Activated CD4-positive, alpha-beta memory T cell treated with anti-CD3 and anti-CD28 coated beads for 36 hours (primary cell): ENCODE results near the gene SFXN1. TPM values are rescaled to one million over a fixed set of nuclear protein-coding genes. Genes with fewer than 3 reads are reported as not detected.
"Not testable (repeated sequence)": the region's sequence is repeated elsewhere in the genome, so short reads cannot be mapped to it uniquely, and the experiment has no call there.

Source experiments
- CTCF ChIA-PET: fragments of 350-600 bp; sonication (Branson Sonifier 250); formaldehyde crosslinking; loops from one replicate; lab custom pipeline; 2021; ENCODE audit warnings: antibody characterized with exemption, inconsistent platforms; lab: Charles Lee
- POLR2A ChIA-PET: fragments of 350-600 bp; sonication (Branson Sonifier 250); formaldehyde crosslinking; loops from one replicate; lab custom pipeline; 2021; ENCODE audit warnings: antibody characterized with exemption; lab: Charles Lee
- DNase-seq: peaks from one replicate; pipeline ENCODE4 v3.0.0-alpha.2; 2020
- H3K27ac Mint-ChIP-seq: one replicate; pipeline ENCODE4 v1.8.0; 2021; ENCODE audit warnings: mixed read lengths
- H3K27me3 Mint-ChIP-seq: one replicate; pipeline ENCODE4 v1.8.0; 2021; ENCODE audit warnings: mixed read lengths
- H3K36me3 Mint-ChIP-seq: one replicate; pipeline ENCODE4 v1.8.0; 2021; ENCODE audit warnings: mixed read lengths
- H3K4me1 Mint-ChIP-seq: one replicate; pipeline ENCODE4 v1.8.0; 2021; ENCODE audit warnings: low read depth, mixed read lengths
- H3K4me3 Mint-ChIP-seq: one replicate; pipeline ENCODE4 v1.8.0; 2021; ENCODE audit warnings: mild to moderate bottlenecking, mixed read lengths
- H3K9me3 Mint-ChIP-seq: one replicate; pipeline ENCODE4 v1.8.0; 2021; ENCODE audit warnings: mixed read lengths
- intact Hi-C: fragments of 100-400 bp; cut with micrococcal nuclease; formaldehyde crosslinking; loops from one replicate; pipeline ENCODE4 v1.15.1; 2023
- total RNA-seq, 2 experiments: library from RNA; stranded (reverse); gene quantifications; one replicate each; pipeline ENCODE4 v1.2.3, GENCODE V29; 2021

Gene SFXN1
- total RNA-seq, 2 experiments from 2014 or later: 298 to 300 TPM

GRCh38 chr5:175452166-175452565 lies 26.2 kb upstream of the SFXN1 start:
- Mint-ChIP-seq H3K27me3 (peaks cover 40% of the 10 kb centered on the region), H3K4me3 (no peak overlapping the region), H3K36me3 (no peaks in the 10 kb centered on the region), H3K9me3 (no peaks in the 10 kb centered on the region), H3K4me1 (peaks cover 2% of the 10 kb centered on the region), H3K27ac (no peak overlapping the region)
- intact Hi-C loops: no loop called here
- CTCF ChIA-PET: interaction anchor here (1.1 to 2.5 kb wide), 2 partner anchors 13 to 501 kb away, joined by 3 to 9 read pairs; no protein-coding TSS in a partner anchor
- POLR2A ChIA-PET: no interaction called here
- no peak for DNase-seq

DNA sequence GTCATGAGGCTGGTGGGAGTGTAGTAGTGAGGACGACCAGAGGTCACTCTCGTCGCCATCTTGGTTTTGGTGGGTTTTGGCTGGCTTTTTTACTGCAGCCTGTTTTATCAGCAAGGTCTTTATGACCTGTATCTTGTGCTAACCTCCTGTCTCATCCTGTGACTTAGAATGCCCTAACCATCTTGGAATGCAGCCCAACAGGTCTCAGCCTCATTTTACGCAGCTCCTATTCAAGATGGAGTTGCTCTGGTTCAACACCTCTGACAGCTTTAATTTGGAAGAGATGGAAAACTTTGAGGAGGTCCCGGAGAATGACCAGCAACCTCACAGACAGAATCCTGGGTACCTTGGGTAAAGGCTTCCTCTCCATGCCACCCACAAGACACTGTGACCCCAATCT lies 24.0 kb upstream of the SFXN1 start:
- CTCF ChIA-PET: interaction anchor here (0.8 kb wide), 1 partner anchor 503 kb away, joined by 3 read pairs; no protein-coding TSS in a partner anchor
- H3K27me3 Mint-ChIP-seq: peaks cover 31% of the 10 kb centered on the region

DNA sequence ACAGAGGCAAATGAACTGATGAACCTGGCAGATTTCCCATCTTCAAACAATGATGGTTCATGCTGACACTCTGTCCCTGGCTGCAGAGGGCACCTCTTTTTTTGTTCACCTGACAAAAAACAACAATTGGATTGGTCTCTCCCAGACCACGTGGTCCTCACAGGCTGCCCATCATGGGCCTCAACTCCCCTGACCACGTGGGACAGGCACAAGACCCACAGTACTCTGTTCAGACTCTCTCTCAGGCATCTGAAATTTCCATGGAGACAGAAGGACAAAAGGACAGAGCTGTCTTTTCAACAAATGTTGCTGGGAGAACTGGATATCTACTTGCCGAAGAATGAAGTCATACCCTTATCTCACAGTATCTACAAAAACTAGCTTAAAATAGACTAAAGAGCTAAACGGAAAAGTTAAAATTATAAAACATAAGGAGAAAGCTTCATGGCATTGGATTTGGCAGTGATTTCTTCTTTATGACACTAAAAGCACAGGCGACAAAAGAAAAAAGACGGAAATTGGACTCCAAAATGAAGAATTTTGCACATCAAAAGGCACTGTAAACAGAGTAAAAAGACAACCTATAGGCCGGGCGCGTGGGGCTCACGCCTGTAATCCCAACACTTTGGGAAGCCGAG lies 22.1 kb upstream of the SFXN1 start:
- no peak overlapping the region for H3K4me3 Mint-ChIP-seq
- intact Hi-C loops: no loop called here
- ChIA-PET POLR2A (no interaction called here), CTCF (interaction anchor here (1.0 to 1.8 kb wide), 3 partner anchors 8 to 505 kb away, joined by 3 to 5 read pairs (median 3); partner anchors contain the start of gene DRD1)
- H3K9me3 Mint-ChIP-seq: no peaks in the 10 kb centered on the region
- no peaks in the 10 kb centered on the region for H3K36me3 Mint-ChIP-seq
- peaks cover 5% of the 10 kb centered on the region for H3K4me1 Mint-ChIP-seq
- peaks cover 27% of the 10 kb centered on the region for H3K27me3 Mint-ChIP-seq
- no peak overlapping the region for H3K27ac Mint-ChIP-seq
- DNase-seq: no peak

More for the DNA sequence above, 24.0 kb upstream of the SFXN1 start:
- DNase-seq, H3K4me1 Mint-ChIP-seq, POLR2A ChIA-PET, H3K9me3 Mint-ChIP-seq, intact Hi-C loops, H3K36me3 Mint-ChIP-seq, H3K27ac Mint-ChIP-seq, H3K4me3 Mint-ChIP-seq: not testable (repeated sequence)

DNA sequence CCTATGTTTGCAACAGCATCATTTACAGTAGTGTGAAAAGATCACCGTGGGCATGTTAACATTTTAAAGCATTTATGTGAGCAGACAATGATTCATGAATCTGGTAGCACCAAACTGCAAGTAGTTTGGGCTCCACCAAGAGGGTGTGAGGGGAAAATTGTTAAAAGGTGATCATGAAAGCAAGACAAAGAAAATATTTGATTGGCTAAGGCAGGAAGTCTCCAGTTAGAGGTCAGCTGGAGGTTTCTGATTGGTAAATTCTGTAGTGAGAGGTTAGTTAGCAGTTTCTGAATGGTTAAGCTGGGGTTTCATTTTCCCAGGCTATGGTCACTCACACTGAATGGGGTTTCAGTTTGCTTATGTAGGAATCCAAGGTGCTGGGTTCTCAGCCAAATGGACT lies 20.9 kb upstream of the SFXN1 start:
- no peaks in the 10 kb centered on the region for H3K9me3 Mint-ChIP-seq
- no peak overlapping the region for H3K27ac Mint-ChIP-seq
- ChIA-PET POLR2A (no interaction called here), CTCF (interaction anchor here (2.5 kb wide), 1 partner anchor 13 kb away, joined by 7 read pairs; the partner anchor contains the start of gene DRD1)
- H3K4me3 Mint-ChIP-seq: no peak overlapping the region
- H3K4me1 Mint-ChIP-seq: peaks cover 5% of the 10 kb centered on the region
- no peak for DNase-seq
- intact Hi-C loops: no loop called here
- H3K27me3 Mint-ChIP-seq: peaks cover 20% of the 10 kb centered on the region
- H3K36me3 Mint-ChIP-seq: no peaks in the 10 kb centered on the region

GRCh38 chr5:175460126-175460525 lies 18.2 kb upstream of the SFXN1 start:
- ChIA-PET CTCF (no interaction called here), POLR2A (no interaction called here)
- intact Hi-C loops: loop anchor here (10.0 kb wide), 2 partner anchors 215 to 395 kb away; no protein-coding TSS in a partner anchor

GRCh38 chr5:175460552-175460951 lies 17.8 kb upstream of the SFXN1 start:
- intact Hi-C loops: loop anchor here (10.0 kb wide), 2 partner anchors 216 to 396 kb away; no protein-coding TSS in a partner anchor
- DNase-seq: no peak
- Mint-ChIP-seq H3K27ac (no peak overlapping the region), H3K9me3 (no peaks in the 10 kb centered on the region), H3K36me3 (no peaks in the 10 kb centered on the region), H3K4me1 (peaks cover 17% of the 10 kb centered on the region), H3K27me3 (peaks cover under 1% of the 10 kb centered on the region), H3K4me3 (no peak overlapping the region)
- POLR2A ChIA-PET: no interaction called here
- CTCF ChIA-PET: no interaction called here

More at GRCh38 chr5:175460126-175460525, 18.2 kb upstream of the SFXN1 start:
- H3K27ac Mint-ChIP-seq: no peak overlapping the region
- no peak for DNase-seq
- H3K4me3 Mint-ChIP-seq: no peak overlapping the region
- peaks cover 14% of the 10 kb centered on the region for H3K4me1 Mint-ChIP-seq
- peaks cover 3% of the 10 kb centered on the region for H3K27me3 Mint-ChIP-seq
- no peaks in the 10 kb centered on the region for H3K9me3 Mint-ChIP-seq
- H3K36me3 Mint-ChIP-seq: no peaks in the 10 kb centered on the region

DNA sequence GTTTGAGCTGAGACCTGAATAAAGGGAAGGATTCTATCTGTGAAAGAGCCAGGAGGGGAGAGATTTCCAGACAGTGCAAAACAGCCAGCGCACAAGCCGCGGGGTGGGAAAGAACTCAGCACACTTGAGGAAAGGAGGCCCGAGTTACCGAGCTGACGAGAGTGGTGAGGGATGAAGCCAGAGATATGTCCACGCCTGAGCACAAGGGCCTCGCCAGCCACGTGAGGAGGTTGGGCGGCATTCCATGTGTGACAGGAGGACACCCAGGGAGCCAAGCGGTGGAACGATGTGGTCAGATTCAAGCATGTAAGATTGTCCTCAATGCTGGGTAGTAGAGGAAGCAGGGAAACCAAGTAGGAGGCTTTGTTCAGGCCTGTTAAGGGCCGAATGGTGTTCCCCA lies 17.0 kb upstream of the SFXN1 start:
- CTCF ChIA-PET: interaction anchor here (0.7 kb wide), 1 partner anchor 93 kb away, joined by 3 read pairs; no protein-coding TSS in a partner anchor
- H3K27me3 Mint-ChIP-seq: no peaks in the 10 kb centered on the region
- no peaks in the 10 kb centered on the region for H3K9me3 Mint-ChIP-seq
- no peak overlapping the region for H3K4me3 Mint-ChIP-seq
- peaks cover 20% of the 10 kb centered on the region for H3K4me1 Mint-ChIP-seq
- H3K36me3 Mint-ChIP-seq: no peaks in the 10 kb centered on the region
- intact Hi-C loops: loop anchor here (10.0 kb wide), 2 partner anchors 217 to 397 kb away; no protein-coding TSS in a partner anchor
- no peak overlapping the region for H3K27ac Mint-ChIP-seq
- POLR2A ChIA-PET: no interaction called here
- no peak for DNase-seq

- H3K27me3 Mint-ChIP-seq: no peaks in the 10 kb centered on the region
- no peak overlapping the region for H3K27ac Mint-ChIP-seq
- POLR2A ChIA-PET: no interaction called here
- DNase-seq: no peak
- no peak overlapping the region for H3K4me3 Mint-ChIP-seq
- H3K36me3 Mint-ChIP-seq: no peaks in the 10 kb centered on the region
- peaks cover 14% of the 10 kb centered on the region for H3K4me1 Mint-ChIP-seq
- intact Hi-C loops: loop anchor here (10.0 kb wide), 2 partner anchors 219 to 399 kb away; no protein-coding TSS in a partner anchor
- CTCF ChIA-PET: interaction anchor here (1.0 to 5.4 kb wide), 10 partner anchors 14 to 556 kb away, joined by 3 to 66 read pairs (median 8); partner anchors contain the start of genes DRD1 and SFXN1
- no peaks in the 10 kb centered on the region for H3K9me3 Mint-ChIP-seq
These were observed 14.7 kb upstream of the SFXN1 start for GRCh38 chr5:175463641-175464040.

DNA sequence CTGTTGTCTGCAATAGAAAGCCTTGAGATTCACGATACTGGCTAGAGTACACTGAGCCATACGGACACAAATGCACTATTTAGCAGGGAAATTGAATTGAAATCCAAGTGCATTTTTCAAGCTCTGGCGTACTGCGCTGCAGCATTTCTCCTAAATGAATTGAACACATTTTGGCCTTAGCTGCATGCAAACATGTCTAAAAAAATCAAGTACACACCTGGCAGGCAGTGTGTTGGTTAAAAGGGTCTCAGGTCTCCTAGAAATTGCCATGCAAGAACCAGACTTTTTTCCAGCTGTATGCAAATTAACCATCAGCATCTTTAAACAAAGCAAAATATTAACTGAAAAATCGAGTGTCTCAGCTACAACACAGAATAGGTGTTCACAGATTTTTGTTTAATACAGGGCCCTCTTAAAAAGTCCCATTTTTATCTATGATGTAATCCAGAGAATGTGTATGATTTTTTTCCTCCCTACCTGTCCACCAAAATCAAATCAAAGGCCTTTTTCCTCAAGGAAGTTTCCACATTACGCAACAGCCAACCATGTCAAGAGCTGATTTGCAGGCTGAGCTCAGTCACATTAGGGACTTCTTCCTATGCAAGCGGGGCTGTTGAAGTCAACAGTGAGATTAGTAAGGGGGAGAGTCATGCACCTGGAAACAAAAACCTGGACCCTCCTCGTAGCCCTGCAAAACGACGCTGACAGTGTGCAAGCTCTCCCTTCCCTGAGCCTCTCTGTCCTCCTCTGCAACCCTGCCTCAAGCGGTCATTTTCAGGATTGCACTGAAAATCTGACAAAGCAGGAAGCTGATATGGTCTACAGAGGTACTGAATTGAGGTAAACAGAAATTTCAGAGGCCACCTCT lies 14.1 kb upstream of the SFXN1 start:
- CTCF ChIA-PET: interaction anchor here (0.7 to 5.4 kb wide), 30 partner anchors 9 to 556 kb away, joined by 3 to 66 read pairs (median 4); partner anchors contain the start of genes DRD1 and SFXN1
- Mint-ChIP-seq H3K4me1 (peaks cover 14% of the 10 kb centered on the region), H3K9me3 (no peaks in the 10 kb centered on the region), H3K27me3 (no peaks in the 10 kb centered on the region), H3K4me3 (no peak overlapping the region), H3K27ac (no peak overlapping the region), H3K36me3 (no peaks in the 10 kb centered on the region)
- peak; percentile 84 for DNase-seq
- intact Hi-C loops: loop anchor here (10.0 kb wide), 2 partner anchors 220 to 400 kb away; no protein-coding TSS in a partner anchor
- POLR2A ChIA-PET: interaction anchor here (0.9 to 1.2 kb wide), 2 partner anchors 14 to 54 kb away, joined by 3 to 4 read pairs; partner anchors contain the start of gene SFXN1

GRCh38 chr5:175464942-175465233 lies 13.5 kb upstream of the SFXN1 start:
- Mint-ChIP-seq H3K4me1 (peaks cover 14% of the 10 kb centered on the region), H3K4me3 (no peak overlapping the region), H3K36me3 (no peaks in the 10 kb centered on the region), H3K27ac (no peak overlapping the region), H3K9me3 (no peaks in the 10 kb centered on the region), H3K27me3 (no peaks in the 10 kb centered on the region)
- ChIA-PET CTCF (interaction anchor here (0.7 to 5.4 kb wide), 28 partner anchors 9 to 514 kb away, joined by 3 to 66 read pairs (median 5); partner anchors contain the start of genes DRD1 and SFXN1), POLR2A (interaction anchor here (0.9 to 1.2 kb wide), 2 partner anchors 13 to 53 kb away, joined by 3 to 4 read pairs; partner anchors contain the start of gene SFXN1)
- no peak for DNase-seq
- intact Hi-C loops: loop anchor here (10.0 kb wide), 2 partner anchors 220 to 400 kb away; no protein-coding TSS in a partner anchor

DNA sequence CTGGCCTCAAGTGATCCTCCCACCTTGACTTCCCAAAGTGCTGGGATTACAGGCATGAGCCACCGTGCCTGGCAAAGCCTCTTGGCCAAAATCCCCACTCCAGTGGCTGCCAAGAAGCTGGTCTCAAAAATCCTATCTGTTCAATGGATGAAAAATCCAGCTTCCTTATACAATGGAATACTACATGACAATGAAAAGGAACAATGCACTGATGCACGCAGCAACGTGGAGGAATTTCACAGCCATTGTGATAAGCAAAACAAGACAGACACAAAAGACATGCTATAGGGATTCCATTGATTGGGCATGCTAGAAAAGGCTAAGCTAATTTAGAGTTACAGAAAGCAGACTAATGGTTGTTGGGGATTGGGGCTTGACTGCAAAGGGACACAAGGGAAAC lies 13.1 kb upstream of the SFXN1 start:
- no peak overlapping the region for H3K4me3 Mint-ChIP-seq
- H3K36me3 Mint-ChIP-seq: no peaks in the 10 kb centered on the region
- POLR2A ChIA-PET: interaction anchor here (0.9 to 1.2 kb wide), 2 partner anchors 13 to 53 kb away, joined by 3 to 4 read pairs; partner anchors contain the start of gene SFXN1
- CTCF ChIA-PET: interaction anchor here (0.8 to 5.4 kb wide), 26 partner anchors 9 to 515 kb away, joined by 3 to 66 read pairs (median 5); partner anchors contain the start of genes DRD1 and SFXN1
- no peaks in the 10 kb centered on the region for H3K27me3 Mint-ChIP-seq
- H3K27ac Mint-ChIP-seq: no peak overlapping the region
- H3K9me3 Mint-ChIP-seq: no peaks in the 10 kb centered on the region
- H3K4me1 Mint-ChIP-seq: peaks cover 14% of the 10 kb centered on the region
- intact Hi-C loops: loop anchor here (10.0 kb wide), 2 partner anchors 220 to 400 kb away; no protein-coding TSS in a partner anchor
- DNase-seq: no peak
